NT2/D1 (cell line): Measurements from ENCODE around the gene SGCD.

Experiments used
- DNase-seq: peaks from one replicate; pipeline ENCODE4 v3.0.0-alpha.2; 2011; ENCODE audit warnings: low read depth, low spot score
- H3K27me3 ChIP-seq: 2 replicates; pipeline ENCODE4 v1.6.0; 2011; ENCODE audit warnings: mild to moderate bottlenecking; ENCODE audit not compliant: insufficient read length, insufficient read depth
- H3K36me3 ChIP-seq: 2 replicates; pipeline ENCODE4 v1.6.1; 2011; ENCODE audit warnings: mild to moderate bottlenecking, low read length, mixed read lengths; ENCODE audit not compliant: insufficient read depth, insufficient read length
- H3K4me1 ChIP-seq: 2 replicates; pipeline ENCODE4 v1.5.1; 2011; ENCODE audit not compliant: insufficient read depth, insufficient read length
- H3K4me3 ChIP-seq: 2 replicates; pipeline ENCODE4 v1.5.1; 2011; ENCODE audit warnings: low read depth; ENCODE audit not compliant: insufficient read length
- H3K9ac ChIP-seq: 2 replicates; pipeline ENCODE4 v1.6.0; 2011; ENCODE audit warnings: low read depth; ENCODE audit not compliant: insufficient read length
- H3K9me3 ChIP-seq: 2 replicates; pipeline ENCODE4 v1.5.1; 2011; ENCODE audit warnings: mild to moderate bottlenecking, low read length; ENCODE audit not compliant: insufficient read depth
- SUZ12 ChIP-seq: IDR thresholded peaks from 2 replicates; pipeline ENCODE4 v1.6.1; 2011; ENCODE audit not compliant: insufficient read length, insufficient read depth; ENCODE audit errors: extremely low read depth
- YY1 ChIP-seq: IDR thresholded peaks from 2 replicates; pipeline ENCODE4 v1.6.1; 2011; ENCODE audit not compliant: insufficient read length, insufficient read depth
- ZNF274 ChIP-seq: IDR thresholded peaks from 2 replicates; pipeline ENCODE4 v1.6.1; 2011; ENCODE audit warnings: mild to moderate bottlenecking, low read depth, low read length

Gene SGCD

DNA sequence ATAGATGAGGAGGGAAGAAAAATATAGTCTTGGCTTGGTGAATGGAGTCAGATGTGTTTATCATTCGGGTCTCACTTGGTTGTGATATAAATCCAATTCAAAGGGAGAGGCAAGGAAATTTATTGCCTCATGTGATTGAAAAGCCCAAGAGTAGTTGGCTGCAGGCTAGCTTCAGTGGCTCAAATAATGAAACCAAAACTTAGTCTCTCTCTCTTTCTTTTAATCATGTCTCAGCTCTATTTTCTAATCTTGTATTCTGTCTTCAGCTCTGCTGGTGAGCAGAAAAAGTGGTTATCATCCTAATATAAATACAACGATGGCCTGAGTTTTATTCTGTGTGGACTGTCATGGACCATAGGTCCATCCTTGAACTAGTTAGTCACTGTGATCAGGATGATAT is 288.9 kb downstream of the SGCD start:
- H3K9me3 ChIP-seq, result no peaks in the 10 kb centered on the region; the same call in 1 of the 2 replicates
- TF ChIP-seq SUZ12 (no peak), ZNF274 (no peak), YY1 (no peak)
- no peaks in the 10 kb centered on the region for H3K27me3 ChIP-seq

DNA sequence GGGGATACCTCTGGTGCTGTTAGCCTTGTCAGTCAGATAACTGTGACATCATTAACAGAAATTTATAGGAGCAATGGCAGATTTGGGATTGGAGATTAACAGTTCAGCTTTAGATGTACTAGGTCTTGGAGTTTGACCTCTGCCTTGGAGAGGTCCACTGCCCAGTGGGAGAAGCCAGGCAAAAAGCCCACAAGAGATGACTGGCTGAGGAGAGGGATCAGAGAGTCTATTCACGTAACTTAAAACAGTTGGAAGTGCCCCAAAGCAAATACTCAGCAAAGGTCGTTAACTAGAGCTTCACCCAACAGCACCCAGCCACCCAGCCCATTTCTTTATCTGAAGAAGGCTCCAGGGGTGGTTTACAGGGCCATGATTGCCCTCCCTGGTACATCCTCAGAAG is 290.5 kb downstream of the SGCD start:
- Histone ChIP-seq H3K4me3 (no peak overlapping the region), H3K36me3 (no peaks in the 10 kb centered on the region), H3K9ac (no peak overlapping the region), H3K9me3 (no peaks in the 10 kb centered on the region), H3K4me1 (no peaks in the 10 kb centered on the region), H3K27me3 (no peaks in the 10 kb centered on the region)
- DNase-seq, result no peak
- TF ChIP-seq SUZ12, result no peak

More for the DNA sequence above, 288.9 kb downstream of the SGCD start:
- Histone ChIP-seq H3K4me3 (no peak overlapping the region), H3K4me1 (no peaks in the 10 kb centered on the region), H3K36me3 (no peaks in the 10 kb centered on the region), H3K9ac (no peak overlapping the region)
- DNase-seq, result no peak

DNA sequence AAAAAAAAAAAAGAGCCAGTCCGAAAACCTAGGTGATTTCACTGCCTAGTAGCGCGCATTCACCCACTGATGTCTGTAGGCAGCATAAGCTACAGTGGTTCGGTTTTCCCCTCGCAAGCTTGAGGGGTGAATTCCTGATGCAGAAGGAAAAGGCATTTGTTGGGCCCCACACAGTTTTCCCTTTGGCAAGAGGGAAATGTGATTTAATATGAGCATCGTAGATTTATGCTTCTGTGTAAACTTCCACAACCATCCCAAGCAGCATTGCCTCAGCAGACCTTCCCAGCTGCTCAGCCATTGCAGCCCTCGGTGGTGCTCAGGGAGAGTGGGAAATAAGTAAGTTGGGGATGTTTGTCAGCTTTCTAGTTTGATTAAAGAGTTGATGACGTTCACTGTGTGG is 291.6 kb downstream of the SGCD start:
- no peak overlapping the region for H3K4me3 ChIP-seq
- DNase-seq, result no peak
- TF ChIP-seq ZNF274 (no peak), SUZ12 (no peak), YY1 (no peak)

DNA sequence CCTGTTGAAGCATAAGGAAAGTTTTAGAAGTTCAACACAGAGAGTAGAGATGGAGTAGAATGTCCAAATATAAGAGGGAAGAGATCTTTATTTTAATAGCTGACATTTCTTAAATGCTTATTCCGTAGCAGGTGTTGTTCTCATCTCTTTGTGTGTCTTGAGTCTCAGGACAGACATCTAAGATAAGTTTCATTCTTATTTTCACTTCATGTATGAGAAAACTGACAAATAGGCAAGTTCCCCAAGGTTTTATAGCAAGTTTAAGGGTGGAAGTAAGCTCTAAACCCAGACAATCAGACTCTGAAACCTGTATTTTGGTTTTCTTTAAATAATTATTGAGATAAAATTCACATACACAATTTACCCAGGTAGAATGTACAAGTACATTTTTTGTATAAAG is 294.8 kb downstream of the SGCD start:
- no peak overlapping the region for H3K4me3 ChIP-seq
- no peak overlapping the region for H3K9ac ChIP-seq
- DNase-seq, result no peak
- TF ChIP-seq YY1 (no peak), ZNF274 (no peak), SUZ12 (no peak)
- H3K27me3 ChIP-seq, result no peaks in the 10 kb centered on the region
- H3K36me3 ChIP-seq, result no peaks in the 10 kb centered on the region
- H3K9me3 ChIP-seq, result no peaks in the 10 kb centered on the region
- H3K4me1 ChIP-seq, result no peaks in the 10 kb centered on the region

More for the DNA sequence above, 291.6 kb downstream of the SGCD start:
- no peaks in the 10 kb centered on the region for H3K9me3 ChIP-seq
- H3K27me3 ChIP-seq, result no peaks in the 10 kb centered on the region
- H3K9ac ChIP-seq, result no peak overlapping the region
- H3K4me1 ChIP-seq, result no peaks in the 10 kb centered on the region
- H3K36me3 ChIP-seq, result no peaks in the 10 kb centered on the region

DNA sequence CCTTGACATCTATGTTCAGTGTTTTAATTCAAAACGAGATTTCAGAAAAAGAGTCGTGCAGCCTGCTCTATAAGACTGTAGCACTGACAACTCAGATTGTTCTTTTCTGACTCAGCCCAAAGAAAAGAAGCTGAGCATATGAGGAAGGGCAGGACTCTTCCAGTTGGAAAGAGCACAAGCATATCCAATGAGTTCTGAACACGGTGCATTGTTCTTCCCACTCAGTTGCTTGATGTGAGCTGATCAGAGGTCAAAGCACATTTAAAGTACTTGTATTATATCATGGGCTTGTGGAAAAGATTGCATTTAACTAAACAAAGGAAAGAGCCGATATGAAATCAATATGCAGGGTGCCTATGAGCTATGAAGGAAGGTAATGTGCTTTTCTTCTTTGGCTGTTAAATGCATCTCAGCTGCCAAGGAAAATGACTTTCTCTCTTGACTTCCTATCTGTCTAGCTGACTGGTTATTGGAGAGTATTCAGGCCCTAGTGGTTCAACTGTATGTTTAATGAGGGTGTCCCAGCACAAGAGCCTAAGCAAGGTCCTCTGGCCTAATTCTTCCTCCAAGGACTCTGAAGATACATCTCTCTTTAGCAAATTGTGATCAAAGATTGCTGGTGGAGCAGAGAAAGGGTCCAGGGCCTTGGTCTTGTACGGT is 296.5 kb downstream of the SGCD start:
- no peaks in the 10 kb centered on the region for H3K27me3 ChIP-seq
- H3K36me3 ChIP-seq, result no peaks in the 10 kb centered on the region
- no peaks in the 10 kb centered on the region for H3K9me3 ChIP-seq
- no peaks in the 10 kb centered on the region for H3K4me1 ChIP-seq
- no peak overlapping the region for H3K4me3 ChIP-seq
- no peak for DNase-seq
- no peak for TF ChIP-seq YY1
- TF ChIP-seq SUZ12, result no peak
- no peak for TF ChIP-seq ZNF274
- H3K9ac ChIP-seq, result no peak overlapping the region

DNA sequence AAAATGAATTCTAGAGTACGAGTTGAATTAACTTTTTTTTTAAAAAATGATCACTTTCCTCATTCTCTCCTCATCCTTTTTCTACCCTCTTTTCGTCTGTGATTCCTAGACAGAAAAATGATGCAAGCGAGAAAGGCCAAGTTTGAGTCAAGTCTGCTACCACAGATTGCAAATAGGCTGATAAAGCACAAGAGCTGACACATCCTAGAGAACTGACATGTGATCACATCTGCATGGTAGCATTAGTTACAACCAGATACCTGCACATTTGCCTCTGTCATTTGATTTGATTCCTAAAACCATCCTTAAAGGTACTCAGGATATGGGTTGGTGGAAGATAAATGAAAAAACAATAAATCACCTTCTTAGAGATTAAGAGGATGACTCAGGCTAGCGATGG is 297.7 kb downstream of the SGCD start:
- H3K27me3 ChIP-seq, result no peaks in the 10 kb centered on the region
- TF ChIP-seq SUZ12 (no peak), ZNF274 (no peak), YY1 (no peak)
- no peaks in the 10 kb centered on the region for H3K4me1 ChIP-seq

DNA sequence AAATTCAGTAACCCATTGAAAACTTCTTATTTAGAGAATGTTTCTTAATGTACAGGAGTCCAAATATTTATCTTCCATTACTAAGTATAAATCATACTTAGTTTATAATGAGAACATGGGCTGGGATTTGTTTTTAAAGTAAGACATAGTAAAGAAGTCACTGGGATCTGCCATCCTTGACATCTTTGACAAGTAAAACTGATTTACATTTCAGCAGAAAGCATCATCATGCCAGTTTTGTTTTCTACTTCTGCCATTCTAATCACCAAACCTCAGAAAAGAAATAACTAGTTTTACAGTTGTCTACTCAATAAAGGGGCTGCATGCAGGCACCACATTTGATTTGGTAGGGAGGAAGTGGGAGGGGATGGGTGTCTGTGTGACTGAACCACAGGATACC is 301.5 kb downstream of the SGCD start:
- no peaks in the 10 kb centered on the region for H3K27me3 ChIP-seq
- no peaks in the 10 kb centered on the region for H3K9me3 ChIP-seq
- H3K4me3 ChIP-seq, result no peak overlapping the region
- H3K4me1 ChIP-seq, result no peaks in the 10 kb centered on the region
- H3K36me3 ChIP-seq, result no peaks in the 10 kb centered on the region
- TF ChIP-seq ZNF274 (no peak), SUZ12 (no peak), YY1 (no peak)
- H3K9ac ChIP-seq, result no peak overlapping the region
- DNase-seq, result no peak

More for the DNA sequence above, 297.7 kb downstream of the SGCD start:
- H3K4me3 ChIP-seq, result no peak overlapping the region
- no peak overlapping the region for H3K9ac ChIP-seq
- H3K9me3 ChIP-seq, result no peaks in the 10 kb centered on the region
- no peak for DNase-seq
- no peaks in the 10 kb centered on the region for H3K36me3 ChIP-seq

DNA sequence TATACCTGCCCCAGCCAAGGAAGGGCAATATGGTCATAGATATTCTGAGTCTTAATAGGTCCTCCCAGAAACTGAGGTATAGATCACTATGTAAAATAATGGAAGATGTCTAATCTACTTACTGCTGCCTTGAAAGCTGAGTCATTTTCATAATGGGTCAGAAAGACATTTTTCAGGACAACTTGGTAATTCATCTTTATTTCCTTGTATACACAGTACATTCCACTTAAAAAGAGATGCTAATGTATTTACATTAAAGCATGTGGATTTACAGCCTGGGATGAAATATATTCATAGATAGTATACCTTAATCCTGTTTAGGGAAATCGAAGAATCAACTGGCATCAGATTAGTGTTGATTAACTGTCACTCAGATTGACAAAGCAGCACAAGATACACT is 304.0 kb downstream of the SGCD start:
- TF ChIP-seq YY1 (no peak), ZNF274 (no peak), SUZ12 (no peak)
- no peak overlapping the region for H3K4me3 ChIP-seq
- H3K4me1 ChIP-seq, result no peaks in the 10 kb centered on the region
- no peaks in the 10 kb centered on the region for H3K27me3 ChIP-seq
- no peak for DNase-seq
- H3K9ac ChIP-seq, result no peak overlapping the region
- H3K9me3 ChIP-seq, result no peaks in the 10 kb centered on the region
- H3K36me3 ChIP-seq, result no peaks in the 10 kb centered on the region
